HG02970 (cell line): ENCODE data around the gene AIG1.
"Not testable (repeated sequence)": the region's sequence is repeated elsewhere in the genome, so short reads cannot be mapped to it uniquely, and the experiment has no call there.

Experiments used
- ATAC-seq: cut with Tn5 transposase; IDR thresholded peaks from one replicate; pipeline ENCODE4 v1.9.1; 2021; ENCODE audit warnings: mild to moderate bottlenecking, moderate library complexity, moderate number of reproducible peaks; ENCODE audit not compliant: unreplicated experiment, low FRiP score

AIG1 gene

GRCh38 chr6:143218233-143218632, 157.5 kb downstream of the AIG1 start:
- ATAC-seq = no peak

GRCh38 chr6:143221698-143222097, 161.0 kb downstream of the AIG1 start:
- no peak for ATAC-seq

- no peak for ATAC-seq
Measured at GRCh38 chr6:143222310-143222709, 161.6 kb downstream of the AIG1 start.

DNA sequence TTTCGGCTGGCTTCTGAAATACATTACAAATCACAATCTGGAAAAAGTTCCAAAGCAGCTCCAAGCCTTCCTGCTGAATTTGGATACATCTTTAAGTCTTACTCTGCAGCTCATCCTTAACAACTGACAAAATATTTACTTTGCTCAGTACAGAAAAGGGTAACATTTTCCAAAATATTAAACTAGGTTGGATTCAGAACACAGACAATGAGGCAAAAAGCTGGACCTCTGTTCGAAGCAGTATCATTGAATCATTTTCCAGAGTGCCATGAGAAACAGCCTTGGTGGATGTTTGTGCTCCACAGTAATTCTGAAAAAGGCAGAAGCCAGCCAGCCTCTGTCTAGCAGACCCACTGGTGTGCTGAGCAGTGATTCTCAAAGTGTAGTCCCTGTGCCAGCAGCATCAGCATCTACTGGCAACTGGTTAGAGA, 162.1 kb downstream of the AIG1 start:
- no peak for ATAC-seq

DNA sequence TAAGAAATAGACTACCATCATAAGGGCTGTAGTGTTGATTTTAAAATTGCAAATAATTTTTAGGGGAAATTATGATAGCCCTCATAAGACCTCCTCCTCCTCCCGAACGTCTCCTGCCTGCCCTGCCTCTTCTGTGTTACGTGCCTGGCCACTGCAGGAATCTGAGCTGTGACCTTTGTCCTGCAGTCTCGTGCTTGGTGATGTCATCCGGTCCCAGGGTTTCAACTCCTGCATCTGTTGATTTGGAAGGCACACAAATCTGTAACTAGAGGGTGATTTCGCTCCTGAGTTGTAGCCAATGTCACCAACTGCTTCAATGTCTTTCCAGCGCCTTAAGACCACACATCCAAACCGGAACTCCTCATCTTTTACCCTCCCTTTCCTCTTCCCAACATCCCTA, 163.2 kb downstream of the AIG1 start:
- no peak for ATAC-seq

- ATAC-seq = no peak
Measured at GRCh38 chr6:143224516-143224915, 163.8 kb downstream of the AIG1 start.

DNA sequence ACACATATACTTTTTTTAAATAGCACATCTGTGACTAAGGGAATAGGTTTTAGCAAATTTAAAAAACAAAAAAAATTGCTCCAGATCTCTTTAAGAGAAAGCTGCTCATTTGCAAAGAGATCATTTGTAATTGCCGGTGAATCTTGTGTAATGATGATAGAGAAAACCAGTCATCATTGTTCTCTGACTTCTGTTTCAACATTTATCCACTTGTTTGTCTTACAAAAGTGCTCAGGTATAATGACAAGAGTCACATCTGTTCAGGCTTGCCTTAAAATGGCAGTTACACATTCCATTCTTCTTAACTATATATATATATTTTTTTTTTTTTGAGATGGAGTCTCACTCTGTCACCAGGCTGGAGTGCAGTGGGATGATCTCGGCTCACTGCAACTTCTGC, 165.2 kb downstream of the AIG1 start:
- no peak for ATAC-seq

GRCh38 chr6:143227675-143228074, 167.0 kb downstream of the AIG1 start:
- ATAC-seq = no peak

DNA sequence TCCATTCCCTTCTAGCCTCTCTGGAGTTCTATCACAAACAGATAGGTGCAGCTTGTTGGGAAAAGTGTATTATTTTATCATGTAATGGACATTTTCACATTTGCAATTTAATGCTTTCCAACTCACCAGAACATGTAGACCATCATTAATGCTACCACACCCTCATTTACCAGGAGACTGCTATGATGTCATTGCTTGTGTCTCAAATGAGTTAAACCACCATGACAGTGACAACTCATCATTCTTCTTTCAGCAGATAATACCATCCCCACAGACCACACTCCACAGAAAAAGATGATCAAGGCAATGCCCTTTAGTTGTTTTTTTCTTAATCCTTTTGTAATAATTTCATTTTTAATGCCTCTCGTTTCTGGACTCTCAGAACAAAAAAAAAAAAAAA, 168.7 kb downstream of the AIG1 start:
- no peak for ATAC-seq

- no peak for ATAC-seq
Measured at GRCh38 chr6:143232849-143233248, 172.2 kb downstream of the AIG1 start.

- ATAC-seq = no peak
Measured at GRCh38 chr6:143233554-143234285, 173.0 kb downstream of the AIG1 start.

- no peak for ATAC-seq
Measured at GRCh38 chr6:143234734-143235133, 174.0 kb downstream of the AIG1 start.

- ATAC-seq = no peak
Measured at GRCh38 chr6:143236151-143236798, 175.6 kb downstream of the AIG1 start.

- no peak for ATAC-seq
Measured at GRCh38 chr6:143238306-143238705, 177.6 kb downstream of the AIG1 start.

DNA sequence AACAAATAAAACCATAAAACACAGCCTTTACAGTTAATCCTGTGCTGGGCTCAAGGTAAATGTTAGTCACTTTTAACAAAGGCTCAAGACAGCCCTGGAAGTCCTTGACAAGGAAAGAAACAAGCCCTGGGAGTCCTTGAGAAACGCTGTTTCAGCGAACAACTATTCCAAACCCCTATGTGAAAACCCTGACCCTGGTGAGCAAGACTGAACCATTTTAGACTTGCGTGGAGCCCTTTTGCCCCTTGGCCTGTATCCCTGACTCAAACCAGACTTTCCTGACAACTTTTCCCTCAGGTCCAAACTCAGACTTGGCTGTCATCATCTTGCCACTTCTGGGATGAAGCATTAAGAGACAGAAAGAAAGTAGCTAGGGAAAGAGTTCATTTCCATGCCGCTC, 180.4 kb downstream of the AIG1 start:
- no peak for ATAC-seq

DNA sequence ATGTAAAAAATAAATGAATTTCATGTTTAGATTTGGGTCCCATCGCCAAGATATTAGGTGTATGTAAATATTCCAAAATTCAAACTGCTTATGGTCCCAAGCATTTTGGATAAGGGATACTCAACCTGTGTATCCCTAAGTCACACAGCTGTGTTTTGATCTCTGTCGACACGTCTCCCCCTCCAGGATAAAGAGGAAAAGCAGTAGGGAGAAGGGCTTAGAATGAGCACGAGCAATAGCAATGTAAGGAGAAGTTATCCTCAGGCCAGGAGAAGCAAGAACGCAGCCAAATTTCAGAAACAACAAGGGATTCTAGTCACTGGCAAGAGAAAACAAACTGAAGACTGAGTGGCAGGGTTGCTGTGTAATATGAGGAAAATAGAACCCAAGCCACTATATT, 181.2 kb downstream of the AIG1 start:
- no peak for ATAC-seq

- ATAC-seq = no peak
Measured at GRCh38 chr6:143243786-143244185, 183.1 kb downstream of the AIG1 start.

- no peak for ATAC-seq
Measured at GRCh38 chr6:143245656-143246055, 185.0 kb downstream of the AIG1 start.

DNA sequence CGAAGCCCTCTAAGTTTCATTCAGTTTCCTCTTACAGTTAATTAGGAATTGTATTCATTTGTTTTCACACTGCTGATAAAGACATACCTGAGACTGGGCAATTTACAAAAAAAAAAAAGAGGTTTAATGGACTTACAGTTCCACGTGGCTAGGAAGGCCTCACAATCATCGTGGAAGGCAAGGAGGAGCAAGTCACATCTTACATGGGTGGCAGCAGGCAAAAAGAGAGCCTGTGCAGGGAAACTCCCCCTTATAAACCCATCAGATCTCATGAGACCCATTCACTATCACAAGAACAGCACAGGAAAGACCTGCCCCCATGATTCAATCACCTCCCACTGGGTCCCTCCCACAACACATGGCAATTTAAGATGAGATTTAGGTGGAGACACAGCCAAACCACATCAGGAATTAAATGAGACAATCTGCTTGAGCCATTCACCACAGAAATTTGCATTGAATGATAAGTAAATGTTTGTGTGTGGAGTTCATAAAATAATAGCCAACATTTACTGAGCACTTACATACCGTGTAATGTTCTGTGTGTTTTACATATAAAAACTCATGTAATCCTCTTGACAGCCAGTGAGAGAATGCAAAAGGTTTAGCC, 185.6 kb downstream of the AIG1 start:
- ATAC-seq = not testable (repeated sequence)

- ATAC-seq = no peak
Measured at GRCh38 chr6:143247586-143247985, 186.9 kb downstream of the AIG1 start.

DNA sequence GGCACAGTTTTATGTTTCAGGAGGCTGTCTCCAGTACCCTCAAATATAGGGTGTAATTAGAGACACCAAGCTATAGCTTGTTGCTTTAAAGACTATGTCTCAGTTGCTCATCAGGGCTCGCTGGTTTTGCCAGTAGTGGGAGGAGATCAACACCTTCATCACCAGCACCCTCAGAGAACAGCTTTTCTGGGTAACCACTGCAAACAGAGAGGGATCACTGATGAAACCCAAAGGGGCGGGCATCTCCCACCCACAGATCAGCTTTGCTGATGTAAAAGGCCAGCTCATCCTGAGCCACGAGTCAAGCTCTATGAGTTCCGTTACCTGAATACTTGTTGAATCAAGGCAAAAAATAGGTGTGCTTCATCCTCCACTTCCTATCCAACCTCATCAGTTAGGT, 187.7 kb downstream of the AIG1 start:
- no peak for ATAC-seq

- no peak for ATAC-seq
Measured at GRCh38 chr6:143251288-143251687, 190.6 kb downstream of the AIG1 start.
